Gastroesophageal sphincter (tissue), 4 donors: ENCODE data around the gene CFAP74. TPM values are rescaled to one million over a fixed set of nuclear protein-coding genes. Genes with fewer than 3 reads are reported as not detected.

Experiments used
- ATAC-seq: fragments of 150-250 bp; one replicate; pipeline ENCODE4 v1.9.1; 2016; ENCODE audit warnings: mild to moderate bottlenecking, moderate library complexity
- H3K27ac ChIP-seq, 4 donors: fragments of 200-600 bp; sonication (generic) in 3 of 4; 1 replicate in 3 of 4; 2 replicates in 1 of 4; pipeline ENCODE4 v1.5.1; 2016 to 2019
- H3K27me3 ChIP-seq: fragments of 200-600 bp; sonication (generic); one replicate; pipeline ENCODE4 v1.5.1; 2019
- H3K36me3 ChIP-seq, 2 donors: fragments of 200-600 bp; sonication (generic); one replicate each; pipeline ENCODE4 v1.5.1; 2019; ENCODE audit warnings: control low read depth in 1 of 2
- H3K4me1 ChIP-seq, 3 donors: fragments of 200-600 bp; sonication (generic); 1 replicate in 2 of 3; 2 replicates in 1 of 3; pipeline ENCODE4 v1.5.1; 2016 to 2019; ENCODE audit warnings: control low read depth in 2 of 3
- H3K4me3 ChIP-seq, 2 donors: fragments of 200-600 bp; sonication (generic); one replicate each; pipeline ENCODE4 v1.5.1; 2019; ENCODE audit warnings: mild to moderate bottlenecking in 1 of 2, moderate library complexity in 1 of 2
- H3K9me3 ChIP-seq, 3 donors: fragments of 200-600 bp; sonication (generic); one replicate each; pipeline ENCODE4 v1.5.1; 2017 to 2019; ENCODE audit warnings: control low read depth in 2 of 3
- CTCF ChIP-seq, 4 experiments: fragments of 200-600 bp in 2 of 4; fragments of 450-650 bp in 2 of 4; sonication (generic) in 1 of 4; IDR thresholded peaks; one replicate each; pipeline ENCODE4 v1.5.1; 2017 to 2019; ENCODE audit warnings: antibody characterized with exemption in 4 of 4, mild to moderate bottlenecking in 2 of 4, moderate library complexity in 2 of 4
- EP300 ChIP-seq: sonication (generic); formaldehyde crosslinking; IDR thresholded peaks from one replicate; pipeline ENCODE4 v1.6.1; 2017; ENCODE audit warnings: antibody characterized with exemption, mild to moderate bottlenecking
- POLR2A ChIP-seq, 2 donors: fragments of 450-650 bp; IDR thresholded peaks; one replicate each; pipeline ENCODE4 v1.6.1; 2017; ENCODE audit warnings: antibody characterized with exemption in 2 of 2, mild to moderate bottlenecking in 2 of 2, moderate library complexity in 1 of 2
- POLR2AphosphoS5 ChIP-seq: sonication (generic); formaldehyde crosslinking; IDR thresholded peaks from one replicate; pipeline ENCODE4 v1.6.1; 2017; ENCODE audit warnings: antibody characterized with exemption
- WGBS, 2 donors: methylation state at CpG; one replicate each; pipeline ENCODE4 v1.1.5; 2018; ENCODE audit warnings: low coverage in 1 of 2; 5-methylcytosine and 5-hydroxymethylcytosine counted together
- total RNA-seq, 4 donors: library from RNA; depleted of rRNA; stranded (reverse); fragments of >200 nt; gene quantifications; one replicate each; pipeline ENCODE4 v1.1.0, GENCODE V29; 2016

Gene CFAP74
- total RNA-seq, 4 donors from 2014 or later, result 0.12 TPM; not detected in 3

- no peak overlapping the region for H3K4me3 ChIP-seq
- H3K36me3 ChIP-seq, result no peaks in the 10 kb centered on the region
- H3K27me3 ChIP-seq, result peaks cover 59% of the 10 kb centered on the region
- H3K9me3 ChIP-seq, result no peaks in the 10 kb centered on the region
- H3K27ac ChIP-seq, result no peak overlapping the region
- peaks cover 0 to 18% (median 6%) of the 10 kb centered on the region in 3 donors for H3K4me1 ChIP-seq
- WGBS, 2 donors, result 87 to 93% methylated on average over 7 to 15 of the region's 29 CpGs
- ATAC-seq, result no peak
- TF ChIP-seq POLR2AphosphoS5, result no peak
- TF ChIP-seq EP300, result no peak
- no peak for TF ChIP-seq POLR2A (IDR thresholded peaks at IDR 0.05)
- TF ChIP-seq CTCF (IDR thresholded peaks at IDR 0.05), result no peak
Observed at GRCh38 chr1:1945782-1946393, 57.7 kb downstream of the CFAP74 start.

- H3K4me3 ChIP-seq, result peak overlapping the region in 1 of 2 donors; percentile 18
- H3K27ac ChIP-seq, result no peak overlapping the region
- H3K36me3 ChIP-seq, result no peaks in the 10 kb centered on the region
- no peaks in the 10 kb centered on the region for H3K9me3 ChIP-seq
- H3K4me1 ChIP-seq, result peaks cover 0 to 18% (median 6%) of the 10 kb centered on the region in 3 donors
- ATAC-seq, result peak; percentile 76
- peaks cover 76% of the 10 kb centered on the region for H3K27me3 ChIP-seq
- no peak for TF ChIP-seq POLR2AphosphoS5
- peak in 3 of 4 experiments; percentile 77 to 90 (median 80) for TF ChIP-seq CTCF (IDR thresholded peaks at IDR 0.05)
- WGBS, 2 donors, result 24% methylated on average over 14 of the region's 37 CpGs; no CpG with 5 or more reads in 1 of the 2 donors
Observed at GRCh38 chr1:1943834-1944570, 59.6 kb downstream of the CFAP74 start.

GRCh38 chr1:1942753-1943656 lies 60.6 kb downstream of the CFAP74 start:
- Histone ChIP-seq H3K27me3 (peaks cover 80% of the 10 kb centered on the region), H3K4me3 (no peak overlapping the region), H3K36me3 (no peaks in the 10 kb centered on the region), H3K9me3 (no peaks in the 10 kb centered on the region), H3K27ac (no peak overlapping the region), H3K4me1 (peaks cover 0 to 18% (median 6%) of the 10 kb centered on the region in 3 donors)
- ATAC-seq, result no peak
- TF ChIP-seq CTCF (IDR thresholded peaks at IDR 0.05) (no peak), POLR2AphosphoS5 (no peak), POLR2A (IDR thresholded peaks at IDR 0.05) (no peak), EP300 (no peak)
- WGBS, 2 donors, result 70 to 80% methylated on average over 1 to 10 of the region's 45 CpGs

- H3K36me3 ChIP-seq, result no peaks in the 10 kb centered on the region
- H3K4me1 ChIP-seq, result peaks cover 0 to 18% (median 6%) of the 10 kb centered on the region in 3 donors
- peaks cover 76% of the 10 kb centered on the region for H3K27me3 ChIP-seq
- H3K27ac ChIP-seq, result no peak overlapping the region
- H3K9me3 ChIP-seq, result no peaks in the 10 kb centered on the region
- WGBS, 2 donors, result 60 to 80% methylated on average over 1 to 3 of the region's 39 CpGs
- TF ChIP-seq EP300, result no peak
- ATAC-seq, result no peak
- no peak overlapping the region for H3K4me3 ChIP-seq
Observed at GRCh38 chr1:1941868-1942752, 61.5 kb downstream of the CFAP74 start.
